IMR-90 (cell line): ENCODE data around the gene RASSF8. TPM values are rescaled to one million over a fixed set of nuclear protein-coding genes. Genes with fewer than 3 reads are reported as not detected.

Experiments
- ATAC-seq: fragments of 200-7000 bp; cut with Tn5 transposase; 2 replicates; pipeline ENCODE4 v1.9.1; 2020; ENCODE audit warnings: low read depth, mild to moderate bottlenecking, moderate library complexity
- BruUV-seq: library from RNA; stranded (reverse); fragments of 400-500 nt; replicated peaks from 2 replicates; lab custom pipeline; 2021; lab: Mats Ljungman, UMichigan
- CTCF ChIA-PET: fragments of 300-600 bp; formaldehyde crosslinking; extraction: SDS; loops from one replicate; lab custom pipeline; 2021; ENCODE audit warnings: antibody characterized with exemption; lab: Yijun Ruan, JAX
- POLR2A ChIA-PET: fragments of 300-600 bp; sonication (Branson Sonifier 250); formaldehyde crosslinking; loops from one replicate; lab custom pipeline; 2022; ENCODE audit warnings: antibody characterized with exemption; ENCODE audit not compliant: unreplicated experiment; lab: Charles Lee
- DNase-seq: peaks from one replicate; pipeline ENCODE4 v3.0.0; 2013
- H2AFZ ChIP-seq: replicated peaks from 2 replicates; pipeline ENCODE3; 2013; ENCODE audit warnings: low read length, mild to moderate bottlenecking; ENCODE audit not compliant: poor library complexity
- H2AK5ac ChIP-seq: 2 replicates; pipeline ENCODE4 v1.6.1; 2013; ENCODE audit warnings: low read depth, low read length, inconsistent platforms
- H2AK9ac ChIP-seq: replicated peaks from 2 replicates; pipeline ENCODE3; 2013; ENCODE audit warnings: mild to moderate bottlenecking, low read depth, low read length, moderate library complexity; ENCODE audit not compliant: poor library complexity
- H2BK120ac ChIP-seq: 2 replicates; pipeline ENCODE4 v1.6.1; 2013; ENCODE audit warnings: low read depth, low read length, inconsistent platforms
- H2BK15ac ChIP-seq: 3 replicates; pipeline ENCODE4 v1.6.1; 2013; ENCODE audit warnings: low read depth, low read length, inconsistent platforms
- H2BK20ac ChIP-seq: 2 replicates; pipeline ENCODE4 v1.6.1; 2013; ENCODE audit warnings: low read depth, mild to moderate bottlenecking, inconsistent platforms, low read length, moderate library complexity
- H2BK5ac ChIP-seq: 2 replicates; pipeline ENCODE4 v1.6.1; 2013; ENCODE audit warnings: mild to moderate bottlenecking, low read depth, low read length, inconsistent platforms; ENCODE audit not compliant: poor library complexity, severe bottlenecking
- H3K14ac ChIP-seq: replicated peaks from 2 replicates; pipeline ENCODE4 v1.6.1; 2013; ENCODE audit warnings: low read depth, low read length, inconsistent platforms
- H3K18ac ChIP-seq: 2 replicates; pipeline ENCODE4 v1.6.1; 2013; ENCODE audit warnings: low read depth, low read length, control low read depth
- H3K23ac ChIP-seq: 2 replicates; pipeline ENCODE4 v1.6.1; 2013; ENCODE audit warnings: low read depth, low read length, inconsistent platforms
- H3K27ac ChIP-seq: 2 replicates; pipeline ENCODE4 v1.5.1; 2013; ENCODE audit warnings: mild to moderate bottlenecking, control low read depth, low read length; ENCODE audit not compliant: insufficient read depth
- H3K27me3 ChIP-seq: 2 replicates; pipeline ENCODE4 v1.6.1; 2013; ENCODE audit warnings: low read length; ENCODE audit not compliant: control insufficient read depth, insufficient read depth
- H3K36me3 ChIP-seq: 2 replicates; pipeline ENCODE4 v1.6.1; 2013; ENCODE audit warnings: low read length, mixed read lengths; ENCODE audit not compliant: control insufficient read depth, insufficient read depth
- H3K4ac ChIP-seq: 2 replicates; pipeline ENCODE4 v1.6.1; 2013; ENCODE audit warnings: low read depth, low read length, inconsistent platforms
- H3K4me1 ChIP-seq: 2 replicates; pipeline ENCODE4 v1.6.1; 2013; ENCODE audit warnings: low read length, mixed read lengths; ENCODE audit not compliant: control insufficient read depth, insufficient read depth
- H3K4me2 ChIP-seq: 2 replicates; pipeline ENCODE4 v1.6.1; 2013; ENCODE audit warnings: low read depth, mild to moderate bottlenecking, control low read depth, low read length, moderate library complexity
- H3K4me3 ChIP-seq: 2 replicates; pipeline ENCODE4 v1.5.1; 2013; ENCODE audit warnings: low read depth, mild to moderate bottlenecking, control low read depth, low read length, moderate library complexity; ENCODE audit not compliant: insufficient read depth
- H3K56ac ChIP-seq: 2 replicates; pipeline ENCODE4 v1.6.1; 2013; ENCODE audit warnings: low read length, inconsistent platforms; ENCODE audit not compliant: insufficient read depth; ENCODE audit errors: extremely low read depth
- H3K79me1 ChIP-seq, 2 experiments: 2 replicates each; pipeline ENCODE4 v1.6.1; 2013; ENCODE audit warnings: low read length in 2 of 2, inconsistent platforms in 1 of 2, low read depth in 1 of 2
- H3K9ac ChIP-seq: 2 replicates; pipeline ENCODE4 v1.6.1; 2013; ENCODE audit warnings: low read depth, low read length, control low read depth
- H3K9me1 ChIP-seq: 2 replicates; pipeline ENCODE4 v1.6.1; 2013; ENCODE audit warnings: low read length, inconsistent platforms; ENCODE audit not compliant: insufficient read depth
- H3K9me3 ChIP-seq: 2 replicates; pipeline ENCODE4 v1.6.1; 2013; ENCODE audit warnings: low read length; ENCODE audit not compliant: control insufficient read depth, insufficient read depth
- H4K20me1 ChIP-seq: 2 replicates; pipeline ENCODE4 v1.6.1; 2013; ENCODE audit warnings: low read length, inconsistent platforms; ENCODE audit not compliant: insufficient read depth
- H4K5ac ChIP-seq: 2 replicates; pipeline ENCODE4 v1.6.1; 2013; ENCODE audit warnings: mild to moderate bottlenecking, low read depth, low read length, control low read depth
- H4K8ac ChIP-seq, 2 experiments: 2 replicates each; pipeline ENCODE4 v1.6.1; 2013; ENCODE audit warnings: low read depth in 2 of 2, low read length in 2 of 2, control low read depth in 1 of 2, inconsistent platforms in 1 of 2
- H4K91ac ChIP-seq: 2 replicates; pipeline ENCODE4 v1.6.1; 2013; ENCODE audit warnings: low read depth, low read length, inconsistent platforms; ENCODE audit not compliant: insufficient read depth
- CEBPB ChIP-seq: IDR thresholded peaks from 2 replicates; pipeline ENCODE4 v1.6.1; 2012; ENCODE audit warnings: low read depth, low read length, improper control_type of control experiment
- RAD21 ChIP-seq: IDR thresholded peaks from 2 replicates; pipeline ENCODE4 v1.6.1; 2012; ENCODE audit warnings: low read length, improper control_type of control experiment
- WGBS, 2 experiments: methylation state at CpG; one replicate each; pipeline versions ENCODE4 v1.1.5 to v1.1.7; 2013; ENCODE audit warnings: missing lambda C conversion rate in 2 of 2; ENCODE audit not compliant: insufficient read length in 1 of 2; ENCODE audit errors: extremely low coverage in 2 of 2; 5-methylcytosine and 5-hydroxymethylcytosine counted together
- dilution Hi-C: fragments of 300-500 bp; cut with HindIII; formaldehyde crosslinking; loops from one replicate; pipeline ENCODE4 v1.14.3; 2018; ENCODE audit warnings: low sequenced_read_pairs; ENCODE audit not compliant: unreplicated experiment
- in situ Hi-C: fragments of 300-500 bp; cut with MboI; formaldehyde crosslinking; loops from 3 replicates; pipeline ENCODE4 v1.14.3; 2019; ENCODE audit warnings: low sequenced_read_pairs, inconsistent platforms, mixed read lengths
- intact Hi-C: fragments of 100-400 bp; cut with micrococcal nuclease; formaldehyde crosslinking; loops from 2 replicates; pipeline ENCODE4 v1.10.0; 2022
- polyA plus RNA-seq, 3 experiments: library from polyadenylated mRNA; depleted of rRNA; stranded (reverse); fragments of >200 nt; gene quantifications; 2 replicates each; pipeline ENCODE4 v1.2.3, GENCODE V29; 2012; ENCODE audit warnings: low replicate concordance in 1 of 3
- total RNA-seq: library from RNA; depleted of rRNA; stranded (reverse); fragments of >200 nt; gene quantifications from 2 replicates; pipeline ENCODE4 v1.2.3, GENCODE V29; 2012

RASSF8 gene
- total and polyA plus RNA-seq, 2 of the 4 experiments (the other 2 are of a cell fraction): 10.8 to 50.5 TPM

- H3K56ac ChIP-seq: no peak overlapping the region
- no peak overlapping the region for H3K23ac ChIP-seq
- peaks cover 25 to 87% of the 10 kb centered on the region in 2 experiments for H3K79me1 ChIP-seq
- CTCF ChIA-PET: no interaction called here
- H3K27me3 ChIP-seq: no peaks in the 10 kb centered on the region
- H2BK20ac ChIP-seq: no peak overlapping the region
- H3K4ac ChIP-seq: no peak overlapping the region
- no peak overlapping the region for H2BK5ac ChIP-seq
- H3K27ac ChIP-seq: no peak overlapping the region
- H3K9me3 ChIP-seq: no peaks in the 10 kb centered on the region
- H3K4me2 ChIP-seq: no peak overlapping the region
- H2AK9ac ChIP-seq: no peak overlapping the region
- no peak overlapping the region for H4K5ac ChIP-seq
- no peak overlapping the region for H3K18ac ChIP-seq
- peaks cover 9% of the 10 kb centered on the region for H3K4me1 ChIP-seq
- H2AFZ ChIP-seq: no peak overlapping the region
- no peak overlapping the region for H3K9ac ChIP-seq
- no TSS peak for BruUV-seq
- ATAC-seq (peak; percentile 53), DNase-seq (peak; percentile 79)
- H2BK15ac ChIP-seq: no peak overlapping the region
- no peak overlapping the region for H4K8ac ChIP-seq
- dilution Hi-C loops: no loop called here
- H4K91ac ChIP-seq: no peak overlapping the region
- no peak overlapping the region for H3K14ac ChIP-seq
- no peak overlapping the region for H3K4me3 ChIP-seq
- H4K20me1 ChIP-seq: peaks cover 81% of the 10 kb centered on the region
- peaks cover 4% of the 10 kb centered on the region; the same call in 1 of the 2 replicates for H3K36me3 ChIP-seq
- WGBS, 2 experiments: no CpG with 5 or more reads among the region's 2 CpGs
- peaks cover 30% of the 10 kb centered on the region for H3K9me1 ChIP-seq
- POLR2A ChIA-PET: interaction anchor here (0.6 kb wide), 1 partner anchor 9 kb away, joined by 6 read pairs; no protein-coding TSS in a partner anchor
- H2AK5ac ChIP-seq: no peak overlapping the region
- H2BK120ac ChIP-seq: no peak overlapping the region
- in situ Hi-C loops: no loop called here
- intact Hi-C loops: no loop called here
- TF ChIP-seq RAD21 (no peak), CEBPB (peak; percentile 64)
These were observed 14.3 kb downstream of the RASSF8 start for GRCh38 chr12:25972783-25973182.
